Measurements from ENCODE around the gene ZNF232. TPM values are rescaled to one million over a fixed set of nuclear protein-coding genes. Genes with fewer than 3 reads are reported as not detected.

The ZNF232 gene
- total and polyA plus RNA-seq, 2 experiments from 2014 or later = 24.8 to 24.9 TPM

GRCh38 chr17:5120036-5120435 is 8.4 kb upstream of the ZNF232 start:
- DNase-seq (ENCODE audit: low spot score) = no peak
- Histone ChIP-seq H3K27me3 (ENCODE audit: insufficient read depth) (peaks cover 37% of the 10 kb centered on the region), H4K20me1 (replicated peaks; ENCODE audit: insufficient read depth) (no peaks in the 10 kb centered on the region), H3K9me2 (ENCODE audit: insufficient read depth) (no peaks in the 10 kb centered on the region), H3K4me1 (ENCODE audit: insufficient read depth) (no peaks in the 10 kb centered on the region), H3F3A (replicated peaks; ENCODE audit: low read depth) (0 out of 2 replicates have a peak, but pooled peaks cover 4% of the 10 kb centered on the region), H3K36me3 (ENCODE audit: insufficient read depth) (no peaks in the 10 kb centered on the region), H3K27ac (ENCODE audit: low read depth) (no peak overlapping the region), H2AFZ (no peak overlapping the region), H3K4me2 (no peak overlapping the region), H3K4me3 (no peak overlapping the region), H3K79me2 (replicated peaks; ENCODE audit: insufficient read depth) (no peaks in the 10 kb centered on the region)
- no peak overlapping the region for H3K4me3 Mint-ChIP-seq
- ATAC-seq = no peak
- peaks cover 28% of the 10 kb centered on the region for H3K36me3 Mint-ChIP-seq (ENCODE audit: low read depth)
- TF ChIP-seq STAT1 (IDR thresholded peaks at IDR 0.05; ENCODE audit: unreplicated experiment) = no peak
- TF ChIP-seq EZH2phosphoT487 (IDR thresholded peaks at IDR 0.05; ENCODE audit: unreplicated experiment) = no peak
- no peak for TF ChIP-seq ETS1 (IDR thresholded peaks at IDR 0.05)
- TF ChIP-seq JUNB (IDR thresholded peaks at IDR 0.05; ENCODE audit: unreplicated experiment) = no peak
- TF ChIP-seq POLR2AphosphoS5 (IDR thresholded peaks at IDR 0.05; ENCODE audit: low read depth) = no peak
- no peak for TF ChIP-seq EZH2 (IDR thresholded peaks at IDR 0.05; ENCODE audit: low read depth, unreplicated experiment)
- no peak for TF ChIP-seq ZNF331 (CRISPR knock-in tag; IDR thresholded peaks at IDR 0.05; ENCODE audit: low read depth)
- TF ChIP-seq REST (IDR thresholded peaks at IDR 0.05; ENCODE audit: unreplicated experiment) = no peak
- TF ChIP-seq ZNF114 (CRISPR knock-in tag; IDR thresholded peaks at IDR 0.05) = no peak
- TF ChIP-seq ZNF462 (CRISPR knock-in tag; IDR thresholded peaks at IDR 0.05) = no peak
- TF ChIP-seq CREB1 (CRISPR knock-in tag; IDR thresholded peaks at IDR 0.05; ENCODE audit: low read depth) = no peak
- TF ChIP-seq NANOG (IDR thresholded peaks at IDR 0.05; ENCODE audit: borderline replicate concordance) = no peak
- TF ChIP-seq CTCF (conservative IDR thresholded peaks at IDR 0.05; ENCODE audit: low read depth in 2 of 2) = no peak
- H3K4me1 Mint-ChIP-seq = peaks cover 8% of the 10 kb centered on the region; the same call in 2 of the 3 replicates
- H3K27ac Mint-ChIP-seq = no peak overlapping the region
- H3K27me3 Mint-ChIP-seq (ENCODE audit: insufficient read depth, low read depth, poor library complexity) = peaks cover 33% of the 10 kb centered on the region
- H3K9me3 Mint-ChIP-seq = peaks cover 15% of the 10 kb centered on the region

Data from GM23338 (cell line).